B cell (primary cell): Measurements from ENCODE around the gene ARHGAP6. TPM values are rescaled to one million over a fixed set of nuclear protein-coding genes. Genes with fewer than 3 reads are reported as not detected.

Experiments
- ATAC-seq: fragments of 200-7000 bp; cut with Tn5 transposase; one replicate; pipeline ENCODE4 v1.10.0; 2021; ENCODE audit warnings: low read depth, mild to moderate bottlenecking, moderate number of reproducible peaks, moderate library complexity
- CTCF ChIA-PET: fragments of 350-600 bp; sonication (Branson Sonifier 250); formaldehyde crosslinking; loops from one replicate; lab custom pipeline; 2021; ENCODE audit warnings: antibody characterized with exemption, inconsistent platforms; lab: Charles Lee
- POLR2A ChIA-PET: fragments of 350-600 bp; sonication (Branson Sonifier 250); formaldehyde crosslinking; loops from one replicate; lab custom pipeline; 2021; ENCODE audit warnings: antibody characterized with exemption; lab: Charles Lee
- DNase-seq: peaks from one replicate; pipeline ENCODE4 v3.0.0; 2013
- H2AFZ ChIP-seq: 2 replicates; pipeline ENCODE4 v1.6.1; 2012; ENCODE audit warnings: mild to moderate bottlenecking, low read depth, low read length; ENCODE audit not compliant: insufficient read depth, poor library complexity, severe bottlenecking
- H3K27ac ChIP-seq, 2 donors: 1 replicate in 1 of 2; 2 replicates in 1 of 2; pipeline ENCODE4 v1.5.1; 2012 to 2013; ENCODE audit warnings: low read length in 2 of 2, mild to moderate bottlenecking in 2 of 2, moderate library complexity in 1 of 2
- H3K27me3 ChIP-seq, 4 experiments: fragments of 200-600 bp in 1 of 4; sonication (generic) in 1 of 4; replicated peaks in 1 of 4; 1 replicate in 2 of 4; 2 replicates in 2 of 4; pipeline versions ENCODE4 v1.6.1 to v1.7.0; 2013 to 2016; ENCODE audit warnings: low read length in 3 of 4, mild to moderate bottlenecking in 2 of 4, mixed read lengths in 1 of 4, moderate library complexity in 1 of 4; ENCODE audit not compliant: insufficient read depth in 4 of 4, control insufficient read depth in 3 of 4; ENCODE audit errors: control extremely low read depth in 1 of 4
- H3K36me3 ChIP-seq, 2 experiments: replicated peaks in 1 of 2; 1 replicate in 1 of 2; 2 replicates in 1 of 2; pipeline versions ENCODE4 v1.6.1 to v1.7.1; 2013; ENCODE audit warnings: low read length in 1 of 2; ENCODE audit not compliant: insufficient read depth in 2 of 2, control insufficient read depth in 1 of 2; ENCODE audit errors: control extremely low read depth in 1 of 2, extremely low read depth in 1 of 2
- H3K4me1 ChIP-seq, 2 donors: fragments of 200-600 bp in 1 of 2; sonication (generic) in 1 of 2; 1 replicate in 1 of 2; 2 replicates in 1 of 2; pipeline versions ENCODE4 v1.5.1 to v1.6.1; 2013 to 2017; ENCODE audit warnings: low read length in 2 of 2; ENCODE audit not compliant: control insufficient read depth in 2 of 2, insufficient read depth in 2 of 2
- H3K4me2 ChIP-seq: replicated peaks from 2 replicates; pipeline ENCODE3; 2012; ENCODE audit warnings: mild to moderate bottlenecking, low read depth, low read length; ENCODE audit not compliant: poor library complexity, severe bottlenecking
- H3K4me3 ChIP-seq, 5 experiments: fragments of 200-600 bp in 1 of 5; sonication (generic) in 1 of 5; 1 replicate in 3 of 5; 2 replicates in 2 of 5; pipeline versions ENCODE4 v1.5.1 to v1.7.0; 2011 to 2016; ENCODE audit warnings: low read length in 4 of 5, mild to moderate bottlenecking in 4 of 5, low read depth in 2 of 5, control low read depth in 1 of 5, moderate library complexity in 1 of 5; ENCODE audit not compliant: insufficient read depth in 1 of 5; ENCODE audit errors: control extremely low read depth in 1 of 5, extremely low read depth in 1 of 5
- H3K79me2 ChIP-seq: fragments of 200-600 bp; sonication (generic); one replicate; pipeline ENCODE4 v1.6.0; 2016; ENCODE audit warnings: low read length; ENCODE audit not compliant: control insufficient read depth, insufficient read depth
- H3K9ac ChIP-seq: fragments of 200-600 bp; sonication (generic); 2 replicates; pipeline ENCODE4 v1.6.1; 2017; ENCODE audit warnings: mild to moderate bottlenecking, low read length, moderate library complexity
- H3K9me3 ChIP-seq, 3 donors: one replicate each; pipeline versions ENCODE4 v1.6.1 to v1.7.1; 2013; ENCODE audit warnings: low read length in 2 of 3; ENCODE audit not compliant: control insufficient read depth in 2 of 3, insufficient read depth in 1 of 3; ENCODE audit errors: control extremely low read depth in 1 of 3
- H4K20me1 ChIP-seq: 2 replicates; pipeline ENCODE4 v1.6.0; 2012; ENCODE audit warnings: mild to moderate bottlenecking, low read length; ENCODE audit not compliant: insufficient read depth, control insufficient read depth, poor library complexity, severe bottlenecking
- H3K27ac Mint-ChIP-seq: one replicate; pipeline ENCODE4 v1.8.0; 2021; ENCODE audit warnings: mixed read lengths
- H3K27me3 Mint-ChIP-seq: one replicate; pipeline ENCODE4 v1.8.0; 2021; ENCODE audit warnings: mixed read lengths
- H3K4me1 Mint-ChIP-seq: one replicate; pipeline ENCODE4 v1.8.0; 2021; ENCODE audit warnings: mixed read lengths
- H3K4me3 Mint-ChIP-seq: one replicate; pipeline ENCODE4 v1.8.0; 2021; ENCODE audit warnings: mixed read lengths
- H3K9me3 Mint-ChIP-seq: one replicate; pipeline ENCODE4 v1.8.0; 2022; ENCODE audit warnings: mixed read lengths; ENCODE audit not compliant: insufficient read depth
- EZH2 ChIP-seq: IDR thresholded peaks from 2 replicates; pipeline ENCODE4 v1.6.1; 2012; ENCODE audit warnings: borderline replicate concordance, low read depth, mild to moderate bottlenecking, moderate library complexity, low read length; ENCODE audit not compliant: insufficient read depth, poor library complexity, severe bottlenecking
- WGBS: methylation state at CpG from one replicate; pipeline ENCODE4 v1.1.5; 2013; ENCODE audit warnings: missing lambda C conversion rate; ENCODE audit not compliant: insufficient coverage; 5-methylcytosine and 5-hydroxymethylcytosine counted together
- intact Hi-C: fragments of 100-400 bp; cut with micrococcal nuclease; formaldehyde crosslinking; loops from one replicate; pipeline ENCODE4 v1.10.0; 2022
- polyA plus RNA-seq: library from polyadenylated mRNA; depleted of rRNA; stranded (reverse); fragments of >200 nt; gene quantifications from 2 replicates; pipeline ENCODE4 v1.2.3, GENCODE V29; 2012
- total RNA-seq, 2 donors: library from RNA; stranded (reverse); fragments of 120-200 nt in 1 of 2; gene quantifications; 1 replicate in 1 of 2; 2 replicates in 1 of 2; pipeline versions ENCODE4 v1.2.3 to v1.2.4, GENCODE V29; 2013 to 2022
- TF ChIP-seq, protein P1 (sequence below): fragments of 200-600 bp; IDR thresholded peaks from one replicate; pipeline ENCODE4 v1.8.0; 2022; ENCODE audit warnings: antibody characterized with exemption, mild to moderate bottlenecking

ARHGAP6 gene
- total and polyA plus RNA-seq, 2 donors (not counting 1 experiment from before 2014, with no cell fraction given) = 1.6 to 2.6 TPM

DNA sequence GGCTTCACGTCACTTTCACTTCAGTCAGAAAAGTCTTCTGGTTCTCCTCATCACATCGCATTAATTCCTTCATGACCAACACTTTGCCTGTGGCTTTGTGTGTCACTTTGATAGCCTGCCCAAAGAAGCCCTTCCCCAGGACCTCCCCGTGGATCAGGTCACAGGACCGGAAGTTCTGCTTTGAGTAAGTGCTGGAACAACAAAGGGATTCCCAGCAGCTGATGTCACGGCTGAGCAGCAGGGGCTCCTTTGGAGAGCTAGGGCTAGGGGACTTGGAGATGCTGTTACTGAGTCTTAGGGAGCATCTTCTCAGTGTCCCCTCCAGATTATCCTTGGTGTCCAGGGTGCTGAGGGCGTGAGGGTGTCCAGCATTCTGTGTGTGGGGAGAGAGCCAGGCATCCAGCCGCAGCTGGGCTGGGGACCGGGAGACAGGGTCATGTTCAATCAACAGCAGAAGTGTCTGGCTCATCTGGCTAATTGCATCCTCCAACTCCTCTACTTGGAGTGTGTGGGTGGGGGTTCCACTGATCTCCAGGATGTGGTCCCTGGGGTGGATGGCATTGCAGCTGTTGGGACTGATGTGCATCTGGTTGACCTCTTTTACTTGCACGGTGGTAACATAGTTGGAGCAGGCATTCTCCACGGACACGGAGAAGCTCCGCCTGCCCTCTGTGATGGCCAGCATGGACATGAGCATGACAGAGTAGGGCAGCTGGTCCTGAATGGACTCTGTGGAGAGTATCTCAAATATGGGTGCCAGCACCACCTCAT, 39.2 kb upstream of the ARHGAP6 start:
- peaks cover 7% of the 10 kb centered on the region for H3K27me3 Mint-ChIP-seq
- no peak for TF ChIP-seq EZH2
- TF ChIP-seq, protein P1, sequence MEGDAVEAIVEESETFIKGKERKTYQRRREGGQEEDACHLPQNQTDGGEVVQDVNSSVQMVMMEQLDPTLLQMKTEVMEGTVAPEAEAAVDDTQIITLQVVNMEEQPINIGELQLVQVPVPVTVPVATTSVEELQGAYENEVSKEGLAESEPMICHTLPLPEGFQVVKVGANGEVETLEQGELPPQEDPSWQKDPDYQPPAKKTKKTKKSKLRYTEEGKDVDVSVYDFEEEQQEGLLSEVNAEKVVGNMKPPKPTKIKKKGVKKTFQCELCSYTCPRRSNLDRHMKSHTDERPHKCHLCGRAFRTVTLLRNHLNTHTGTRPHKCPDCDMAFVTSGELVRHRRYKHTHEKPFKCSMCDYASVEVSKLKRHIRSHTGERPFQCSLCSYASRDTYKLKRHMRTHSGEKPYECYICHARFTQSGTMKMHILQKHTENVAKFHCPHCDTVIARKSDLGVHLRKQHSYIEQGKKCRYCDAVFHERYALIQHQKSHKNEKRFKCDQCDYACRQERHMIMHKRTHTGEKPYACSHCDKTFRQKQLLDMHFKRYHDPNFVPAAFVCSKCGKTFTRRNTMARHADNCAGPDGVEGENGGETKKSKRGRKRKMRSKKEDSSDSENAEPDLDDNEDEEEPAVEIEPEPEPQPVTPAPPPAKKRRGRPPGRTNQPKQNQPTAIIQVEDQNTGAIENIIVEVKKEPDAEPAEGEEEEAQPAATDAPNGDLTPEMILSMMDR = no peak
- H2AFZ ChIP-seq = no peak overlapping the region
- H3K9me3 Mint-ChIP-seq = no peaks in the 10 kb centered on the region
- no peak overlapping the region for H3K9ac ChIP-seq
- no peaks in the 10 kb centered on the region for H3K4me1 Mint-ChIP-seq
- POLR2A ChIA-PET = no interaction called here
- no peak overlapping the region for H3K4me3 ChIP-seq
- H3K4me1 ChIP-seq = no peaks in the 10 kb centered on the region
- H4K20me1 ChIP-seq = no peaks in the 10 kb centered on the region
- intact Hi-C loops = no loop called here
- CTCF ChIA-PET = no interaction called here
- WGBS = 91% methylated on average over 6 of the region's 12 CpGs
- H3K79me2 ChIP-seq = no peaks in the 10 kb centered on the region
- no peaks in the 10 kb centered on the region for H3K9me3 ChIP-seq
- H3K4me3 Mint-ChIP-seq = no peak overlapping the region
- H3K27me3 ChIP-seq = no peaks in the 10 kb centered on the region
- no peaks in the 10 kb centered on the region for H3K36me3 ChIP-seq
- ATAC-seq (no peak), DNase-seq (no peak)
- no peak overlapping the region for H3K27ac ChIP-seq
- H3K27ac Mint-ChIP-seq = no peak overlapping the region
- no peak overlapping the region for H3K4me2 ChIP-seq

DNA sequence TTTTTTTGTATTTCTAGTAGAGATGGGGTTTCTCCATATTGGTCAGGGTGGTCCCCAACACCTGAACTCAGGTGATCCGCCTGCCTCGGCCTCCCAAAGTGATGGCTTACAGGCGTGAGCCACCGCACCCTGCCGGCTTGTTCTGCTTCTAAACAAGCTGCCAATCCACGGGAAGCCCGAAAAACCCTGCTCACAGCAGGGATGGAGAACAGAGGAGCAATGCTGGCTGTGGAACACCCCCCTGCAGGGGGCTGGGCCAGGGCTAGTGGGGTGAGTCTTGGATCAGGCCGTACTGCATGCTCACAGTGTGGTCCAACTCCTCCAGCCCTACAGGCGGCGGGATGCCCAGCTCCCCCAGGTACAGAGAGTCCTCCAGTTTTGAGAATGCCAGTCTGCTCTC, 38.1 kb upstream of the ARHGAP6 start:
- DNase-seq (no peak), ATAC-seq (no peak)
- H3K4me3 Mint-ChIP-seq = no peak overlapping the region
- Histone ChIP-seq H3K9me3 (no peaks in the 10 kb centered on the region), H2AFZ (no peak overlapping the region), H3K36me3 (no peaks in the 10 kb centered on the region), H3K4me2 (no peak overlapping the region), H3K27me3 (no peaks in the 10 kb centered on the region), H3K4me1 (no peaks in the 10 kb centered on the region), H3K79me2 (no peaks in the 10 kb centered on the region), H4K20me1 (no peaks in the 10 kb centered on the region), H3K4me3 (no peak overlapping the region), H3K27ac (no peak overlapping the region), H3K9ac (no peak overlapping the region)
- CTCF ChIA-PET = no interaction called here
- H3K9me3 Mint-ChIP-seq = no peaks in the 10 kb centered on the region
- 98% methylated on average over 9 of the region's 10 CpGs for WGBS
- TF ChIP-seq, protein P1 = no peak
- no peak for TF ChIP-seq EZH2
- intact Hi-C loops = no loop called here
- H3K4me1 Mint-ChIP-seq = no peaks in the 10 kb centered on the region
- POLR2A ChIA-PET = no interaction called here
- no peak overlapping the region for H3K27ac Mint-ChIP-seq
- H3K27me3 Mint-ChIP-seq = peaks cover 7% of the 10 kb centered on the region
